Ovary (tissue), 3 donors: Measurements from ENCODE around the gene CDK4.

Experiments used
- CTCF ChIP-seq, 3 donors: fragments of 450-650 bp in 2 of 3; fragments of 200-600 bp in 1 of 3; IDR thresholded peaks; one replicate each; pipeline versions ENCODE4 v1.5.1 to v1.8.0; 2016 to 2022; ENCODE audit warnings: antibody characterized with exemption in 3 of 3, mild to moderate bottlenecking in 1 of 3
- POLR2A ChIP-seq: fragments of 450-650 bp; IDR thresholded peaks from one replicate; pipeline ENCODE4 v1.6.1; 2017; ENCODE audit warnings: antibody characterized with exemption, mild to moderate bottlenecking, moderate library complexity
- donor health status: DM: no; HTN: no; CAD: no.

GRCh38 chr12:57750561-57751431 lies 1.3 kb downstream of the CDK4 start:
- TF ChIP-seq POLR2A (no peak), CTCF (IDR thresholded peaks at IDR 0.05) (no peak)
